HPDE6-E6E7 (cell line): ENCODE measurements around the gene RFX1.

Source experiments
- DNase-seq: peaks from one replicate; pipeline ENCODE4 v3.0.0; 2011; ENCODE audit warnings: missing footprints; ENCODE audit errors: extremely low spot score

Gene RFX1

GRCh38 chr19:13996928-13997630 is 9.0 kb downstream of the RFX1 start:
- no peak for DNase-seq

- DNase-seq = no peak
Observed at GRCh38 chr19:13995878-13996765, 10.0 kb downstream of the RFX1 start.

GRCh38 chr19:13995017-13995728 is 10.9 kb downstream of the RFX1 start:
- no peak for DNase-seq

GRCh38 chr19:13993590-13994300 is 12.4 kb downstream of the RFX1 start:
- DNase-seq = no peak

GRCh38 chr19:13992025-13992424 is 14.1 kb downstream of the RFX1 start:
- no peak for DNase-seq

- DNase-seq = no peak
Observed at GRCh38 chr19:13990085-13990484, 16.0 kb downstream of the RFX1 start.

GRCh38 chr19:13989487-13989886 is 16.6 kb downstream of the RFX1 start:
- no peak for DNase-seq

GRCh38 chr19:13987101-13987890 is 18.8 kb downstream of the RFX1 start:
- DNase-seq = no peak

GRCh38 chr19:13986348-13986904 is 19.7 kb downstream of the RFX1 start:
- DNase-seq = peak; percentile 88

- DNase-seq = no peak
Observed at GRCh38 chr19:13985771-13986347, 20.3 kb downstream of the RFX1 start.

GRCh38 chr19:13984875-13985741 is 21.0 kb downstream of the RFX1 start:
- DNase-seq = no peak

GRCh38 chr19:13984186-13984585 is 21.9 kb downstream of the RFX1 start:
- DNase-seq = no peak

- DNase-seq = no peak
Observed at GRCh38 chr19:13983213-13983889, 22.8 kb downstream of the RFX1 start.

GRCh38 chr19:13982773-13983172 is 23.3 kb downstream of the RFX1 start:
- DNase-seq = no peak

GRCh38 chr19:13981988-13982501 is 24.1 kb downstream of the RFX1 start:
- DNase-seq = no peak

- DNase-seq = no peak
Observed at GRCh38 chr19:13981467-13981866, 24.7 kb downstream of the RFX1 start.

GRCh38 chr19:13981021-13981420 is 25.1 kb downstream of the RFX1 start:
- DNase-seq = no peak

- DNase-seq = no peak
Observed at GRCh38 chr19:13980340-13980739, 25.8 kb downstream of the RFX1 start.
